HS-27A (cell line): Measurements from ENCODE around the gene UBE2Q1.

Experiments
- DNase-seq: peaks from one replicate; pipeline ENCODE4 v3.0.0-alpha.2; 2012; ENCODE audit warnings: low read depth, missing footprints

UBE2Q1 gene

DNA sequence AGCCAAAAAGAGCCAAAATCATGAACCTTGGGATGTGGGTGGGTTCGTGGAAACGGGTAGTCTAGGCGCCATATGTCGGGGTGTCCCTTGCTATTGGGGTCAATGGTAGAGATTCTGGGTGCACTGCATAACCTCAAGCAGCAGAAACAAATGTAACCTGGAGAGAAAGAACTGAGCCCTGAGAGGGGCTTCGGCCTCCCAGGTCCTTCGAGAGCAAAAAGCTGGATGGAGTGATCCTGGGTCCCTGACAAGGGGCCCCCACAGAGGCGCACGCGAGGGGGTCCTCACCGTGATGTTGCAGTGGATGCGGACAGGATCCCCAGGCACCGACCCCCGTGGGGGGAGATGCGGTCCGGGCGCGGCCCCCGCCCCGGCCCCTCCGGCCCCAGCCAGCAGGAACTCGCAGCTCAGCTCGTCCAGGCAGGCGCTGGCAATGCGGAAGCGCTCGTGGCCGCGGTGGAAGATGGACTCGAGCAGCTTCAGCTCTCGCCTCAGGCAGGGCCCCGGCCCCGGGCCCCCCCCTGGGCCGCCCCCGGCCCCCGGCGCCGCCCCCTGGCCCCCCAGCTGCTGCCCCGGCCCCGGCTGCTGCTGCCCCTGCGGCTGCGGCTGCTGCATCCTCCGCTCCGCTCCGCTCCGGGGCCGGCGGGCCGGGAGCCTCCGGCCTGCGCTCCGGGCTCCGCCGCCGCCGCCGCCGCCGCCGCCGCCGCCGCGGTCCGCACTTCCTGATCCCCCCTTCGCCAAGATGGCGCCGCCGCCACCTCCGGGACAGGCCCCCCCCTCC, at the start of gene UBE2Q1:
Gene UBE2Q1, minus strand, starts transcription at position 724 of the 781 bp plus-strand sequence. Its CDS starts 109 bp downstream, at position 615.
- DNase-seq: no peak

DNA sequence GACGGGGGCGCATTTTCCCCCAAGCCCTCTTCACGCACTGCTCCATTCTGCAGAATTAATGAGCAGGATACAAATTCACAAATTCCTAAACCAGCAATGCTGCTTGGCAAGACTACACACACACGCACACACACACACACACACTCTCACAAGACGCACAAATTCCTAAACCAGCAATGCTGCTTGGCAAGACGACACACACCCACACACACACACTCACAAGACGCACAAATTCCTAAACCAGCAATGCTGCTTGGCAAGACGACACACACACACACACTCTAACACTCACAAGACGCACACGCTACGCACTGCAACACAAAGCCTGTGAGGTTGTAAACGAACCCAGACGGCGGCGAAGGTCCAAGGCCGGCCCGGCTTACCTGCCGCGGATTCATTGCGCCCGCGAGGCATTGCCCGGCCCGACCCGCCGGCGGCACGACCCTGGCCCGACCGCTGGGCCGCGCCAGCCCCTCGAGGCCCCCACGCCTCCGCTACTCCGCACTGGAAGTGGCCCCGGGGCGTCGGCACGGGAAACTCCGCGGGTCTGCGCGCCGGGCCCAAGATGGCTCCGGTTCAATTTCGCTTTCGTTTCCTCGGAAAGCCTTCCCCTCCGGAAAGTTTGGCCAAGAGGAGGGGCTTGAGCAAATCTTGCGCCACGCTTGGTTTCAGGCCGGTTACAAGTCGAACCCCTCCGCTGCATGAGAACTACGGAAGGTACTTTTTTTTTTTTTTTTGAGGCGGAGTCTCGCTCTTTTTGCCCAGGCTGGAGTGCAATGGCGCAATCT, 49.3 kb upstream of the UBE2Q1 start, which contains the start of gene ADAR:
Gene ADAR, minus strand, starts transcription at position 578 of the 788 bp plus-strand sequence. Its CDS starts 180 bp downstream, at position 398.
- peak; percentile 81 for DNase-seq

DNA sequence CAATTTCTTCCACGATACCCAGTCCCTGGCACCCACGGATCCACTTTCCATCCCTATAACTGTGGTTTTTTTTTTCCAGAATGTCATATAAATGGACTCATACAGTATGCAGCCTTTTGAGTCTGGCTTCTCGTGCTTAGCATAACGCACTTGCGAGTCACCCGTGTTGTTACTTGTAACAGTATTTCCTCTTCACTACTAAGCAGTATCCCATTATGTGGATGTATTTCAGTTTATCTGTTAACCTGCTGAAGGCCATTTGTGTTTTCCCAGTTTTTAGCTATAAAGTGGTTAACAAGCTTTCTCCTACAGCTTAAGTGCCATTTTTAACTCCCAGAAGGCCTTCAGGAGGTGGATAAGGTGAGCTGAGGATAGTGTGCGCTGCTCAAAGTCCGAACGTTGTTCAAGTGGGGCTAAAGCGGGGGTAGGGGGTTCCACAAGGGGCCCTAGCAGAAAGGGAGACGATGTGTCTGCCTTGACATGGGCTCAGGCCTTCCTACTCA, 48.7 kb upstream of the UBE2Q1 start:
- DNase-seq: no peak

DNA sequence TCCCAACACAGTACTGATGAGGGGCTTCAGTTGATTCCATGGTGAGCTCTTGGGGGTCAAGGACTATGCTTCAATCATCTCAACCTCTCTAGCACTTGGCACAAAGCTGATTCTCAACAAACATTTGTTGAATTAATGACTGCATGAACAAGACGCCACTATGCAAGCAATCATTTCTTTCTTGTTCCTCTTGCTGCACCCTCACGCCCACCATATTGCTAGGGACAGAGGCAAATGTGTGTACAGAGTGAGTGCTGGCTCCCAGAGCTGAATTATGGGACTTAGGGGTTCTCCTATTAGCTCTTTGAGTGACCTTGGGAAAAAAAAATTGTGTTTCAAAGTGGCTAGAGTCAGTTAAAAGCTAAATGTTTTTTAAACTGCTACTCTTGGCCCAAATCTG, 47.1 kb upstream of the UBE2Q1 start:
- DNase-seq: no peak

DNA sequence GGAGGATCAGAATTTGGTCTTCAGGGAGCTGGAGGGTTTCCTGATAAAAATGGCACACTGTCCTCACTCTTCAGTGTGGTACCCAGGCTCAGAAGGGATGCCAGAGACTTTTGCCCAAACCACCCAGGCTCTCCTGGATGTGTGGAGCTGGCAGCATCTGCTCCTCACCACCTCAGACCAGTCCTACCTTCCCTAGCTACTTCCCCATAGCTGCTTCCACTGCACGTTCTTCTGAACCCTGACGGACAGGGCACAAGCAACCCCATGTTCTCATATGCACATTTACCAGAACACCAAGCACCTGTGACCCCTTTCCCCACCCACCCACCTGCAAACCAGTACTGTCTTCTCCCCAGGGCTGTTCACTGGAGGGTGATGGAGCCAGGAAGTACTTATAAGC, 44.9 kb upstream of the UBE2Q1 start:
- no peak for DNase-seq

DNA sequence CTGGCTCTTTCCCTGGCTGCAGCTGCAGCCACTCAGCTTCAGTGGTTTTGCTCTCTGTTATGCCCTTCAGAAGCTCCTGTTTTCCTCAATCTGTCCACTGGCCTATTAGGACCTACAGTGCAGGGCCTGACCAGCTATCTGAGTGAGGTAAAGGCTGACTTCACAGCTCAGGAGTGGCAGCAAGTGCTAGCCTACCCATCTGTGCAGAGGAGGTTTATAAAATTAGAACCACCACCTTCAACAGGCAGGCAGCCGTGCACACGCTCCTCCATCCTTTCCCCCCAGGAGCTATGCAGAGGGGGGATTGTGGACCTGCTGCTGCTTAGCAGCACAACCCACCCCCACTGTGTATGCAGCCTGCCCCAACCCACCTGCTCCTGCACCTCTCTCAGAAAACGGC, 41.2 kb upstream of the UBE2Q1 start:
- no peak for DNase-seq

DNA sequence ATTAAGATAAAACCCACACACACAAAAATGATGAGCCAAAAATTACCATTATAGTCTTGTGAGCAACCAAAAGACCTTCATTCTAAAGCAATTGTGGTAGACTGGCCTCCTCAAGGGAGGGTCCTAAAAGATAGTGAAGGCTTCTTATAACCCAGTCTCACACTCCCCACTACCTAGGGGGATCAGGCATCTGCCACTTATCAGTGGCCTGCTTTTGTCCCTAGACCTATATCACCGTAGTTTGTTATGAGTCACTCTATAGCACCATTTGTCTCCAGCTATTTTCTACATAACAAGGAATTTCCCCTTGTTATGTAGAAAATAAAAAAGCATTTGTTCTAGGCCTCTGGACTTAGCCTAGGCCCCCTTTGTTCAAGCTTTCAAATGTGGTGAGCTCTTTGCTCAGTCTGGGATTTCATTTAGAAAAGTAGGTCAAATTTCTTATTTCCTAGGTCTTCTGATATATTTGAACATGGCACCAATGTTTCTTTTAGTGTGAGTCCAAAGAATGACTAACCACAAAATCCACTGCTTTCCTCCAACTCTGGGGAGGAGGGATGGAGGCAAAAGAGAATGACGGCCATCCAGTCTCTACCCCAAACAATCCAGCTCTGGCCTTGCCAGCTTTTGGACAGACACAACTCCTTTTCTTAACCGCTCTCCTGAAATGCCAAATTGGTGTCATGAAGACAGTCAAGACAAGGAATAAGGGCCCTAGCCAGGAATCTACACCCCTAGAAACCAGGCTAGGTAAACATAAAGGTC, 40.6 kb upstream of the UBE2Q1 start:
- no peak for DNase-seq

GRCh38 chr1:154595621-154596020, 37.2 kb upstream of the UBE2Q1 start:
- no peak for DNase-seq

DNA sequence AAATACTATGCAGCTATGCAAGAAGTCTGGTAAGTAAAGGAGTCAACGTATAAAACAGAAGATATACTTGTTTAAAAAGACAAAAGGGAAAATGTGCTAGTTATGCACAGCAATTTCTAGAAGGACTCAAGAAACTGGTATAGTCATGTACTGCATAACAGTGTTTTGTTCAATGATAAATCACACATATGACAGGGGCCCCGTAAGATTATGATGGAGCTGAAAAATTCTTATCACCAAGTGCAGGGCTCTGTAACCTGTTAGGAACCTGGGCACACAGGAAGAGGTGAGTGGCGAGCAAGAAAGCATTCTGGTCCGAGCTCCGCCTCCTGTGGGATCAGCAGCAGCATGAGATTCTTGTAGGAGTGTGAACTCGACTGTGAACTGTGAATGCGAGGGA, 36.3 kb upstream of the UBE2Q1 start:
- DNase-seq: no peak

- no peak for DNase-seq
Measured at GRCh38 chr1:154593390-154593789, 34.9 kb upstream of the UBE2Q1 start.

DNA sequence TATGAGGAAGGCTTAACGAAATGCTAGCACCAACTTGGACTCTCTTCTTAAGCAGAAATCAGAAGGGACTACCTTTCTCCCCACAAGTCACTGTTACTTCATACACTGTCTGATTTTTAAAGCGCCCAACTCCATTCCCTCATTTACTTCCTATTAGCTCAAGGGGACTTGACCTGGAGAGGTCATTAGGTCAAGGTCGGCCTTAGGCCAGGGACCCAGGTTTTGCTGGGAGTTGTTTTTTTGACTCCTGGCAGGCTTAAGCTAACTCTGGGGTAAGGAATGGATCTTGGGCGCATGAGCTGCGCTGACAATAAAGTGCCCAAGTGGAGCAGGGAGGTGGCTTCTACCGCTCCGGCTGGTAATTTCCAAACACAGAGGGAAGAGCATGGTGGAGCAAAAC, 32.7 kb upstream of the UBE2Q1 start:
- no peak for DNase-seq

DNA sequence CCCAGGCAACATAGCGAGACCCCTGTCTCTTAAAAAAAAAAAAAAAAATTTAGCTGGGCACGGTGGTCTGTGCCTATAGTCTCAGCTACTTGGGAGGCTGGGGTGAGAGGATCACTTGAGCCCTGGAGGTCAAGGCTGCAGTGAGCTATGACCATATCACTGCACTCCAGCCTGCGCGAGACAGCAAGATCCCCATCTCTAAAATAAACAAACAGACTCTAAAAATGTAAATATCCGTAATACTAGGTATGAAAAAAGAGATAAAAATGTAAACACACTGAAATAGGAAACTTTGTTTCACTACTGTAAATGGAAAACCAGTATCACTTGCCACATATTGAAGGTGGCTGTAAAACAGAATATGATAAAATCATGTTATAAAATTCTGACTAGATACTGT, 32.3 kb upstream of the UBE2Q1 start:
- no peak for DNase-seq

GRCh38 chr1:154589780-154590179, 31.3 kb upstream of the UBE2Q1 start:
- DNase-seq: no peak

DNA sequence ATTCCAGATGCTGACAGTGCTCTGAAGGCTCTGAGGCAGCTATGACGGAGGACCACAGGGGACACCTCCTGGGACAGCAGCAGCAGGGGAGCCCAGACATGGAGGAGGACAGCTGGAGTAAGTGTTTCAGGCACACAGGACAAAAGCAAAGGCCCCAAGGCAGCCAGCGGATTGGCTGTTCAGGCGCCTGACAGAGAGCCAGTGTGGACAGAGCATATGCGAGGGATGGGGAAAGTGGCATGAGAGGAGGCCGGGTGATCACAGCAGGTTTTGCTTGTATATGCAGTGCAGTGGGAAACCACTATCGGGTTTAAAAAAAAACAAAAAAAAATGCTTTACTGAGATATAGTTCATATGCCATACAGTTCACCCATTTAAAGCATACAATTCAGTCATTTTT, 28.2 kb upstream of the UBE2Q1 start:
- DNase-seq: no peak

GRCh38 chr1:154586231-154586630, 27.8 kb upstream of the UBE2Q1 start:
- DNase-seq: no peak

DNA sequence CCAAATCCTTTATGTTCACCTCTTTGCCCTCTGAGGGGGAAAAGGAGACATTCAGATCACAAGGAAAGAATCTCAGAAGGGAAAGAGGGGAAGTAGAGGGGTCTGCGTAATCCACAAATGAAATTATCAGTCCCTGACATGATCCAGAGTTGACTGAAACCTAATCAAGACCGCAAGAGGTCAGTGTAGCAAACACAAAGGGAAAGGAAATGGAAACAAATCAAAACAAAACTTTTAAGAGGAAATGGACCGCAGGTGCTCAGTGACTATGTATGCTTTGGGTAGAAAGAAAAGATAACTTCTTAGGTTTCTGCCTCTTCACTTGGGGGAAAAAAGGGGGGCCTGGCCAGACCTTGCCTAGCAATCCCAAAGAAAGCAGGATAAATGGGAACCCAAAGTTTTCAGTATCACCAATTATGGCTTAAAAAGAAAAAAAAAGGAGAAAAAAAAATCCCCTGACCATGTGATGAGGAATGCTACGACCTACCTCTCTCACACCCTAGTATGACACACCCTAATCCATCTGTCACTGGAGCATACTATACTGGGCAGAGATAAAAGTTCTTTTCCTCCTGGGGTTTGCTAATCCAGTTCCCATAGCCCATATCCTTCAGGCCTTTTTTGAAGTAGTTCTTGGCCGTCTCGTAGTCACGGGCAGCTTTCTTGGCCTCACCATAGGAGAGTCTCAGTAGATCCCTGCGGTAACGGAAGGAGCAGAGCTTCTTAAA, 26.0 kb upstream of the UBE2Q1 start:
- no peak for DNase-seq

DNA sequence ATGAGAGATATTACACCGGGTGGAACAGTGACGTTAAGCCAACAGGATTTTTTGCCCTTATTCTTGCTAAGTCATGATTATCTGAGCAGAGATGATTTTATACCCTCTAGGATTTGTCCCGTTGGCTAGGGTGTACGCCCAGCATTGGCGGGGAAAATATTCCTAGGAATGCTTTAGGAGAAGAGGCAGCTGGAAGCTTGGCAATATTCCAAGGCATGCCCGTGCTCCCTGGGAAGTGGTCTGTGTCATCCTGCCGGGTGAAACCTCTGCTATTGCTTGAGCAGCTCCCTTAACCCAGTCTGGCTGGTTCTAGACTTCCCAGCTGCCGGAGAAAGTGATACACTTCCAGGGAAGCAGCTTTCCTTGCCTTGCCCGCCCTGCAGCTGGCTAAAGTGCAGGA, 25.3 kb upstream of the UBE2Q1 start:
- no peak for DNase-seq

- no peak for DNase-seq
Measured at GRCh38 chr1:154582885-154583284, 24.4 kb upstream of the UBE2Q1 start.

DNA sequence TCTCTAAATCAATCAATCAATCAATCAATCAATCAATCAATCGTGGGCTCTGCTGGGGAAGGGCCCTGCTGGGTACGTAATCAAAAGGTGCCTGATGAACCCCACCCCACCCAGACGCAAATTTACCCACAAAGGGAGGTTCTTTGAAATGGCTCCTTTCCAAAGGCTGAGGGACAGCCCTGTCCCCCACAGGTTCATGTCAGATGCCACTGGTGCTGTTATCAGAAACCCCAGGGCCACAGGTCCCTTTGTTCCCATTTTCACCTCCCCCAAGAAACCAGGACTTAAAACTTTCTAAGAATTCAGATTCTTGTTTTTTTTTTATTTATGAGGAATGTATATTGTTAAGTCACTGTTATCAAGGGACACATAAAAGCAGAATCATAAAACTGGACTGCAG, 23.3 kb upstream of the UBE2Q1 start:
- no peak for DNase-seq

DNA sequence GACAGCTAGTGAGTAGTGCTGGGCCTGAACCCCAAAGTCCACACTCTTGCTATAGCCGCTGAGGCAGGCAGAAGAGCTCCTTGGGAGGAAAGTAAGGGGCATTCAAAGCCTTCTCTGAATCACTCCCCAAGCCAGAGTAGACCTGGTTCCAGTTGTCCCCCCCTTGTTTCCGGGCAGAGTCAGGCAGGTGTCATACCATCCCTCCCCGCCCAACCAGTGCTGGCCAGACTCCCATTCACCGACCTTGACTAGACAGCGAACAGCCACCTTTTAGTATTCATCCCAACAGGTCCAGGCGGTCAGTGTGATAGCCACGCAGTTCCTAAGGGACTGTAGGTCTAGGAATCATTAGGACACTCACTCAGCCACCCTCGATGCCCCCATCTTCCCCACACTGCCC, 20.9 kb upstream of the UBE2Q1 start:
- DNase-seq: no peak

GRCh38 chr1:154578058-154578418, 19.6 kb upstream of the UBE2Q1 start:
- DNase-seq: no peak
